Parathyroid adenoma (tissue), 2 donors: ENCODE data around the gene CNNM2.

Experiments
- H2AFZ ChIP-seq: fragments of 300-600 bp; sonication (generic); one replicate; pipeline ENCODE4 v1.7.0; 2017; ENCODE audit warnings: antibody characterized with exemption, mild to moderate bottlenecking
- H3K27ac ChIP-seq: fragments of 300-600 bp; sonication (generic); one replicate; pipeline ENCODE4 v1.7.0; 2017
- H3K27me3 ChIP-seq: fragments of 300-600 bp; sonication (generic); one replicate; pipeline ENCODE4 v1.7.0; 2017; ENCODE audit warnings: low read length; ENCODE audit not compliant: control insufficient read depth, insufficient read depth
- H3K36me3 ChIP-seq: fragments of 300-600 bp; sonication (generic); one replicate; pipeline ENCODE4 v1.7.0; 2017; ENCODE audit warnings: low read length; ENCODE audit not compliant: control insufficient read depth, insufficient read depth
- H3K4me1 ChIP-seq: fragments of 300-600 bp; sonication (generic); one replicate; pipeline ENCODE4 v1.7.0; 2017; ENCODE audit warnings: control low read depth
- H3K4me2 ChIP-seq: fragments of 300-600 bp; sonication (generic); one replicate; pipeline ENCODE4 v1.7.0; 2017; ENCODE audit warnings: low read length
- H3K4me3 ChIP-seq: fragments of 300-600 bp; sonication (generic); one replicate; pipeline ENCODE4 v1.7.0; 2017; ENCODE audit warnings: low read depth, low read length
- H3K79me2 ChIP-seq: fragments of 300-600 bp; sonication (generic); one replicate; pipeline ENCODE4 v1.7.0; 2017; ENCODE audit warnings: control low read depth
- H3K9ac ChIP-seq: fragments of 300-600 bp; sonication (generic); one replicate; pipeline ENCODE4 v1.7.0; 2017; ENCODE audit warnings: mild to moderate bottlenecking
- H3K9me3 ChIP-seq: fragments of 300-600 bp; sonication (generic); one replicate; pipeline ENCODE4 v1.7.0; 2017; ENCODE audit warnings: low read length; ENCODE audit not compliant: control insufficient read depth
- TF ChIP-seq, protein P1 (sequence below): fragments of 300-600 bp; sonication (generic); IDR thresholded peaks from one replicate; pipeline ENCODE4 v1.7.0; 2017; ENCODE audit warnings: antibody characterized with exemption, mild to moderate bottlenecking
- donor health status: primary hyperparathyroidism.

Gene CNNM2

DNA sequence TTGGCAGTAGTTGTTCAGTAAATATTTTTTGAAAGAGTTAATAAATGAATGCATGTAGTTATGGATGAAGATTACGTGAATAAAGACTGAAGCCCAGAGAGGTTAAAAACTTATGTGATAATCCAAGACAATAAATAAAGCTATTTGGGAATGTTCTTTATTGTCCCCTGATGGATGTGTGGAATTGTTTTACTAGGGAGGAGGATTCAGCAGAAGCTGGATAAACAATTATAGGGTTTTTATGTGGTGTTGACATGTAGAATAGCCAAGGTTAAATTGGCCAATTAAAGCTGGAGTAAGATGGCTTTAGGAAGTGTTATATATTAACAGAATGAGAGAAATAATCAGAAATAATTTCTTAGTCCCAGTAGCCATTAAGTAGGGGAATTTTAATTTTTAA is 66.0 kb downstream of the CNNM2 start:
- TF ChIP-seq, protein P1, sequence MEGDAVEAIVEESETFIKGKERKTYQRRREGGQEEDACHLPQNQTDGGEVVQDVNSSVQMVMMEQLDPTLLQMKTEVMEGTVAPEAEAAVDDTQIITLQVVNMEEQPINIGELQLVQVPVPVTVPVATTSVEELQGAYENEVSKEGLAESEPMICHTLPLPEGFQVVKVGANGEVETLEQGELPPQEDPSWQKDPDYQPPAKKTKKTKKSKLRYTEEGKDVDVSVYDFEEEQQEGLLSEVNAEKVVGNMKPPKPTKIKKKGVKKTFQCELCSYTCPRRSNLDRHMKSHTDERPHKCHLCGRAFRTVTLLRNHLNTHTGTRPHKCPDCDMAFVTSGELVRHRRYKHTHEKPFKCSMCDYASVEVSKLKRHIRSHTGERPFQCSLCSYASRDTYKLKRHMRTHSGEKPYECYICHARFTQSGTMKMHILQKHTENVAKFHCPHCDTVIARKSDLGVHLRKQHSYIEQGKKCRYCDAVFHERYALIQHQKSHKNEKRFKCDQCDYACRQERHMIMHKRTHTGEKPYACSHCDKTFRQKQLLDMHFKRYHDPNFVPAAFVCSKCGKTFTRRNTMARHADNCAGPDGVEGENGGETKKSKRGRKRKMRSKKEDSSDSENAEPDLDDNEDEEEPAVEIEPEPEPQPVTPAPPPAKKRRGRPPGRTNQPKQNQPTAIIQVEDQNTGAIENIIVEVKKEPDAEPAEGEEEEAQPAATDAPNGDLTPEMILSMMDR = no peak
- Histone ChIP-seq H3K9me3 (no peaks in the 10 kb centered on the region), H3K4me2 (no peak overlapping the region), H3K79me2 (peaks cover 38% of the 10 kb centered on the region), H3K9ac (no peak overlapping the region), H3K27me3 (no peaks in the 10 kb centered on the region), H2AFZ (no peak overlapping the region), H3K27ac (no peak overlapping the region), H3K4me3 (no peak overlapping the region), H3K36me3 (no peaks in the 10 kb centered on the region), H3K4me1 (peaks cover 9% of the 10 kb centered on the region)

DNA sequence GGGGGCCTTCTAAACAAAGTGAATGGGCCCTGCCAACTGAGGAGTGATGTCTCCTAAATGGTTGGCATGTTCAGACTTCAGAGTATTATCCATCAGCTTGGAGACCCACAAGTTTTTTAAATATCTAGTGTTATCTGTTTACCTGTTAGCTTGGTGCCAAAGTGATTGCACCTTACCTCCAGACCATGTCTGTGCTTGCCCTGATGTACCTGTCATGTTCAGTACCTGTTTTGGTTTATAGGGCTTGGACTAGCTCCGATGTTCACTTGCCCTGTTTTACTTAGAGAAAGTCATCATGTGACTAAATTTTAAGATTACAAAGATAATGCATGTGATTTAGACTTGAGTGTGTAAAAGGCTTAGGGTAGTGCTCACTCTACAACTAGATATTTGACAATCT is 67.7 kb downstream of the CNNM2 start:
- H3K79me2 ChIP-seq = peaks cover 25% of the 10 kb centered on the region
- H3K27ac ChIP-seq = no peak overlapping the region
- peaks cover 9% of the 10 kb centered on the region for H3K4me1 ChIP-seq
- no peak overlapping the region for H3K4me2 ChIP-seq
- H2AFZ ChIP-seq = no peak overlapping the region
- H3K9ac ChIP-seq = no peak overlapping the region
- H3K4me3 ChIP-seq = no peak overlapping the region
- H3K27me3 ChIP-seq = no peaks in the 10 kb centered on the region
- no peaks in the 10 kb centered on the region for H3K9me3 ChIP-seq
- no peaks in the 10 kb centered on the region for H3K36me3 ChIP-seq
- TF ChIP-seq, protein P1 = no peak

DNA sequence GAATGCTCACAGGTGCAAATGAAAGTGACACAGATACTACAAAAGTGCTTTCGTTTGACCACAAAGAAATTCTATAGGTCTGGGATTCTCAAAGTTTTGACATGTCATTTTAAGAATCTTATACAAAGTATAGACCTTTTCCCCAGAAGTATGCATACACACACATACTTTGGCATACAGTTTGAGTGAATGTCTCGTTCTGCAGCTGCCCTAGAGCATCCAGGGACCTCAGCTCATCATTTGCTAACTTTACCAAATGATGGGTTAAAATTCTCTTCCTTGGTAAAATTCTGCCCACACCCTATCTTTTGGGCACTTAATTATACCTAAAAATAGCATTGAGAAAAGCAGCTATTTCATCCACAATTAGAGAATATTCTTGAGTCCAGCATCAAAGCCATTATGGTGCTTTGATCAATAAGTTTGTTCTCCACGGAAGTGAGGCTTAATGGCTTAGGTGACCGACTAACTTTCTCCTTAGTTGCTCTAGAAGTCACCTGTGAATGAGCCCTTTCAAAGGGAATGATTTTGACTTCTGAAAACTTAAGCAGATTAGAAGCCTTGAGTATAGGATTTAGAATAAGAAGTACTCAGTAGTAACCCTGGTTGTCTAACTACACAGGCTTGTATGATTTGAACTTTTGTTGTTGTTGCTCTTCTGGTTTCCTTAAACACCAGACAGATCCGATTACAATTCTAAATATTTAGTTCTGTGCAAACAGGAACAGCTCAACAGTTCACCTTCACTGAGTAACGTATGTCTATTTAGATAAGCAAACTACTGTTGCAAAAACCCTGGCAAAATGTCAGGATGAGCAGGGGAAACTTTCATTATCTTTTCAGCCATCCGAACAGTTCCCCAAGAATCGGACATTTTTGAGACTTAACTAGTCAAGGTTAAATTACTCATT is 70.6 kb downstream of the CNNM2 start:
- H3K9ac ChIP-seq = no peak overlapping the region
- peaks cover 12% of the 10 kb centered on the region for H3K79me2 ChIP-seq

DNA sequence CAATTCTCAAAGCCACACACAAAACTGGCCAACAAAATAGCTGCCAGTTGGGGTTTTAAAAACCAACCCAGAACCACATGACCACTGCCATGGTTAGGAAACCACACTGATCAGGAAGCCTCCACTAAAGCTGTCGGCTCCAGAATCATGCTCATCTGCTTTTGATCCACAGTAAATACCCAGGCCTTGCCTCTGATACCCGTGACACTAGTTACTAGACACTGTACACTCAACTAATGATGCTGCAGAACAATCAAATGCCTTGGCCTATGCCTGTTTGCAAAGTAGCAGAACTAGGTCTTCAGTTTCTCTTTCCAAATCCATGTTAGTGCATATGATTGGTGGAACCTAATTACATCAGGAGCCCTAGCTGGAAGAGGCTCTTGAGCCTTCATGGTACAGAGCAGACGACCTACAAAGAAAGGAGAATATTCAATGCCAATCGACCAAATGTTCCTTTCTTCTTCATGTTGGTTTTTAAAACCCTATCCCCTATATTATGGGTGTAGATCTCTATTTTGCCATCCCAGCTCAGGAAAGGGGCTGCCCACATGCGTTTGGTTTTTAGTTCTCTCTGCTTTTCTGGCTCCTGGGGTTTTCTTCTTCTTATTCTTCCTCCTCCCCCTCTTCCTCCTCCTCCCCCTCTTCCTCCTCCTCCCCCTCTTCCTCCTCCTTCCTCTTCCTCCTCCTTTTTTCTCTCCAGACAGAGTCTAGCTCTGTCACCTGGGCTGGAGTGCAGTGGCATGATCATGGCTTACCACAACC is 76.6 kb downstream of the CNNM2 start:
- peaks cover 6% of the 10 kb centered on the region for H3K4me1 ChIP-seq
- no peak overlapping the region for H3K27ac ChIP-seq
- no peak overlapping the region for H3K9ac ChIP-seq
- no peaks in the 10 kb centered on the region for H3K27me3 ChIP-seq
- H3K4me2 ChIP-seq = no peak overlapping the region
- H3K79me2 ChIP-seq = peaks cover 6% of the 10 kb centered on the region
- TF ChIP-seq, protein P1 = no peak
- H2AFZ ChIP-seq = no peak overlapping the region
- no peaks in the 10 kb centered on the region for H3K36me3 ChIP-seq
- no peaks in the 10 kb centered on the region for H3K9me3 ChIP-seq
- H3K4me3 ChIP-seq = no peak overlapping the region

More for the DNA sequence above, 70.6 kb downstream of the CNNM2 start:
- TF ChIP-seq, protein P1 = no peak
- no peaks in the 10 kb centered on the region for H3K27me3 ChIP-seq
- H3K9me3 ChIP-seq = no peaks in the 10 kb centered on the region
- H3K4me2 ChIP-seq = peak overlapping the region; percentile 67
- H3K4me1 ChIP-seq = peaks cover 9% of the 10 kb centered on the region
- peak overlapping the region; percentile 23 for H2AFZ ChIP-seq
- peak overlapping the region; percentile 25 for H3K4me3 ChIP-seq
- no peaks in the 10 kb centered on the region for H3K36me3 ChIP-seq
- H3K27ac ChIP-seq = peak overlapping the region; percentile 73
